ENCODE measurements around the gene ENTPD6.

GRCh38 chr20:25147716-25148115 is 47.8 kb upstream of the ENTPD6 start:
- no peak for TF ChIP-seq POLR2A (IDR thresholded peaks at IDR 0.05)
- TF ChIP-seq, protein P1, sequence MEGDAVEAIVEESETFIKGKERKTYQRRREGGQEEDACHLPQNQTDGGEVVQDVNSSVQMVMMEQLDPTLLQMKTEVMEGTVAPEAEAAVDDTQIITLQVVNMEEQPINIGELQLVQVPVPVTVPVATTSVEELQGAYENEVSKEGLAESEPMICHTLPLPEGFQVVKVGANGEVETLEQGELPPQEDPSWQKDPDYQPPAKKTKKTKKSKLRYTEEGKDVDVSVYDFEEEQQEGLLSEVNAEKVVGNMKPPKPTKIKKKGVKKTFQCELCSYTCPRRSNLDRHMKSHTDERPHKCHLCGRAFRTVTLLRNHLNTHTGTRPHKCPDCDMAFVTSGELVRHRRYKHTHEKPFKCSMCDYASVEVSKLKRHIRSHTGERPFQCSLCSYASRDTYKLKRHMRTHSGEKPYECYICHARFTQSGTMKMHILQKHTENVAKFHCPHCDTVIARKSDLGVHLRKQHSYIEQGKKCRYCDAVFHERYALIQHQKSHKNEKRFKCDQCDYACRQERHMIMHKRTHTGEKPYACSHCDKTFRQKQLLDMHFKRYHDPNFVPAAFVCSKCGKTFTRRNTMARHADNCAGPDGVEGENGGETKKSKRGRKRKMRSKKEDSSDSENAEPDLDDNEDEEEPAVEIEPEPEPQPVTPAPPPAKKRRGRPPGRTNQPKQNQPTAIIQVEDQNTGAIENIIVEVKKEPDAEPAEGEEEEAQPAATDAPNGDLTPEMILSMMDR (IDR thresholded peaks at IDR 0.05): no peak
